HG02759 (cell line): Measurements from ENCODE around the gene MEPCE.
"Not testable (repeated sequence)": the region's sequence is repeated elsewhere in the genome, so short reads cannot be mapped to it uniquely, and the experiment has no call there.

Experiments used
- ATAC-seq: cut with Tn5 transposase; IDR thresholded peaks from one replicate; pipeline ENCODE4 v1.9.1; 2021; ENCODE audit warnings: mild to moderate bottlenecking, moderate library complexity; ENCODE audit not compliant: unreplicated experiment

The MEPCE gene

DNA sequence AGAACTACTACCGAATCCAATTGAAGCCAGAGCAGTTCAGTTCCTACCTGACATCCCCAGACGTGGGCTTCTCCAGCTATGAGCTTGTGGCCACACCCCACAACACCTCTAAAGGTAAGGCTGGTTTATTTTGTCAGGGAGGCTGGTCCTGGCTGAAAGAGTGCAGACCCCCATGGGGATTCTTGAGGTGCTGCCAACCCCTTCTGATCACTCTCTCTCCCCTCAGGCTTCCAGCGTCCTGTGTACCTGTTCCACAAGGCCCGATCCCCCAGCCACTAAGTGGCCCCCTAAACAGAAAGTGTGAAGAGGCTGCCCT, 3.6 kb downstream of the MEPCE start:
- no peak for ATAC-seq

DNA sequence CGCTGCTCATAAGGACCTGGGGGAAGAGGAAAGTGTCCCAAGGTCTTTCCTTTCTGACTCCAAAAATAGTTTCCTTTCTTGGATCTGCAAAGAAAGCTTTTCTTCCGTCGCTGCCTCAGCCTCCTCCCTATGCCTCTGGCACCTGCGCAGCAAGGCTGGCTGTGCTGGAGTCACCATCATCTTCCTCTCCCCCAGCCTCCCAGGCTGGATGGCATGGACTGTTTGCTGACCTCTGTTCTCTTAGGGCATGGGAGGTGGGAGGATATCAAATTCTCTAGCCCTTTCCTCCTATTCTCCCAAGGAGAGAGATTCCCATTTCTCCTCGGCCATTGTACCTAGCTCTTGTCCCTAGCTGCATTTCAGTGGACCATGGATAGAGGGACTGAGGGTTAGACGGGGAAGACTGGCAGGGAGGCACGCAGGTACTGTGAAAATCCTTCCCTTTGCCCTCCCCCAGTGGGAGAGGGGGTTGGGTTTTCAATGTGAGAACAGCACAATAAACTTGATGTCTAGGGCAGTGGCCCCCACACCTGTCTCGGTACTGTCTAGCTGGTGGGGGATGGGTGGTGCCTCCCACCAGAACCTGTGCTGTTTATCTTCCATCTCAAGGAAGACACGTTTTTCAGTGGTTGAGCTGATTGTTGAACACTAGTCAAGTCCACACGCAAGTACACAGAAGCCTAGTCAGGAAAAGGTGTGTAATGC, 4.1 kb downstream of the MEPCE start:
- ATAC-seq = no peak

DNA sequence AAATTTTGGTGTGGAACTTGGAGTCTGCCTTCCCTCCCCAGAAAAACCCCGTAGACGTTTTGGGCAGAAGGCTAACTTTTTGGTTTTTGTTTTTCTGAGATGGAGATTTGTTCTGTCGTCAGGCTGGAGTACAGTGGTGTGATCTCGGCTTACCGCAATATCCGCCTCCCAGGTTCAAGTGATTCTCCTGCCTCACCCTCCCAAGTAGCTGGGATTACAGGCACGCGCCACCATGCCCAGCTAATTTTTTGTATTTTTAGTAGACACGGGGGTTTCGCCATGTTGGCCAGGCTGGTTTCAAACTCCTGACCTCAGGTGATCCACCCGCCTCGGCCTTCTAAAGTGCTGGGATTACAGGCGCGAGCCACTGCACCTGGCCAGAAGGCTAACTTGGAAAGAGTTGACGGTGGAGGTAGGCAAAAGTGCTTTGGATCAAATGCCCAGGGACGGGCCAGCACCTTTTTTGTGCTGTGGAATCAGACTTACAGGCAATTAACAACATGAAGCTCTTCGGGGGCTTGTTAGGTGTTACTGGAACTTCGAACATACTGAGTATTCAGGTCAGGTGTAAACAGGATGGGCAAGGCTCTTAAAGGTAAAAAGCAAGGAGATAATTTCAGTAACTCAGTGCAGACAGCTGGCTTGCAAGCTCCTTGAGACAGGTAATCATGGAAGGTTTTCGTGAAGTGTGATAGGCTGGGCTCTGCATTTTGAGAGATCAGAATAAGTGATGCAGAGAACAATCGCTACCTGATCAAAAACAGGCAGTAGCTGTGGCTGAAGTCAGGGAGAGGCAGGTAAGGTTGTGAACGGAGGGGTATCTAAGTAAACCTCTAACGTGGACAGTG, 4.9 kb downstream of the MEPCE start:
- no peak for ATAC-seq

DNA sequence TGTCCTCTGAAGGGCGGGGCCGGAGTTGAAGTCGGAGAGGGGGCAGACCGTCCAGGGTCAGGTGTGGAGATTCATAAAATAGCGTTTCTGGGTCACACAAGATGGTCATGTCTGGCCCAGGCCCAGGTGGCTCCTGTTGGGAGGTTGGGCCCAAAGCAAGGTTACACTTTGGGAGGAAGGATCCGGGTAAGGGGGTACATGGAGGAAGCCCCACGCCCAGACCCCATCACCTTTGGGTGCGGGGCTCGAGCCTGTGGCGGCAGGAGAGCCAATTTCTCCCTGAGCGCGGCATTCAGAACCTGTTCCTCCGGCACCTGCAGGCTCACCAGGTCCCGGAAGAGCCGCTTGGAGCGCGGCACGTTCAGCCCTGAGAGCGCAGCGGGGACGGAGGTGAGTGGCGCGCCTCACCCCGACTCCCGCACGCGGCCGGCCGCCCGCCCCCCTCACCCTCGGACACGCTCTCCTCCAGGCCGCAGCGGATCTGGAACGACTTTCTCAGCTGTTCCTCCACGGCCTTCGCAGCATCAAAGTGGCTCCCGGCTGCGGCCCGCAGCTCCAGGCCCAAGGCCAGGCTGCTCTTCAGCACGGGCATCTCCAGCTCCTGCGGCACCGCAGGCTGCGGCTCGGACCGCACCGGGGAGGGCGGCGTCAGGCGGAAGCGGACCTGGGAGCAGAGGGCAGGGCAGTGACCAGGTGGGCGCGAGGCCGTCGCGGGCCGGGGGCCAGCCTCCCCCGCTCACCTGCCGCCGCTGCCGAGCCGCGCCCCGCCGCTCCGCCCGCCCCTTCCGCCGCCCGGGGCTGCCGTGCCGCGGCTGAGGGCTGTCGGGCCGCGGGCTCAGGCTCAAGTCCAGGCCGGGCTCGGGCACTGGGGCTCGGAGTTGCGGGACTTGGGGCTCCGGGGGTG, 6.0 kb downstream of the MEPCE start:
- peak; percentile 32 for ATAC-seq

DNA sequence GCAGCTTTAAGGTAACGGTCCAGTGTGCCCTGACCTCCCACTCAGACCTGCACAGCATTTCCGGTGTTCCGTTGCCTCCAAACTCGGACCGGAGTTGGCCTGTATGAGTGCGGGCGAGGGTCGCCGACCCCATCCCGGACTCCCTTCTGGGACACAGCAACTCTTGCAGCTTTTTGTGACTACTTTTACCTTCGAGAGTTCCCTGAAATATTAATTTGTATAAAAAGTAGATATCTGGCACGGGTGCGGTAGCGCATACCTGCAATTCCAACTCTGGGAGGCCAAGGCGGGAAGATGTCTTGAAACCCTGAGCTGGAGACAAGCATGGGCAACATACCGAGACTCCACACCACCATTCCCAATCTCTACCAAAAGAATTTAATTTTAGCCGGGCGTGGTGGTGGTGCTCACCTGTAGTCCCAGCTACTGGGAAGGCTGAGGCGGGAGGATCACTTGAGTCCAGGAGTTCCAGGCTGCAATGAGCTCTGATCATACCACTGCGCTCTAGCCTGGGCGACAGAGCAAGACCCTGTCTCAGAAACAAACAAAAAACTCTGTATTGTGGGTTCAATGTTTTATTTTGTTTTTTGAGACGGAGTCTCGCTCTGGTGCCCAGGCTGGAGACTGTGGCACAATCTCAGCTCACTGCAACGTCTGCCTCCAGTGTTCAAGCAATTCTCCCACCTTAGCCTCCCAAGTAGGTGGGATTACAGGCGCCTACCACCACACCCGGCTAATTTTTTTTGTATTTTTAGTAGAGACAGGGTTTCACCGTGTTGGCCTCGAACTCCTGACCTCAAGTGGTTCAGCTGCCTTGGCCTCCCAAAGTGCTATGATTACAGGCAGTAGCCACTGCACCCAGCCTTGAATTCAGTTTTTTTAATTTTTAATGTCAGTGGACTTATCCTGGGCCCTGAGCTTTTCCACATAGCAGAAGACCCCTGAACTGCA, 7.8 kb downstream of the MEPCE start:
- no peak for ATAC-seq

DNA sequence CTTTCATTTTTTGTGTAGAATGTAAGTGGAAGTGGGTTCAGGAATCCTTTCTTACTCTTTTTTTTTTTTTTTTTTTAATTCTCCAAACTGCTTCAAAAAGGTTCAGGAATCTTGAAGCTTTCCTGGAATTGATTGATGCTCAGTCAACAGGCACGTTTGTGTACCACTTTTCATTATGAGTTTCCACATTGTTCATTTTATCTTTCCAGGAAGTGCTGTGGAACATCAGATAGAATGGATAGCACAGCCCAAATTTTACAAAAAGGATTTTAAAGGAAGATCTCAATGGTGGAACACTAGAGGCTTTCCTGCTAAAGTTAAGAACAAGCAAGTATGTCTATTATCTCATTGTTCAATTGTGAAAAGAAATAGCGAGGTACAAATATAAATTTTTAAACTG, 8.5 kb downstream of the MEPCE start:
- ATAC-seq = no peak

DNA sequence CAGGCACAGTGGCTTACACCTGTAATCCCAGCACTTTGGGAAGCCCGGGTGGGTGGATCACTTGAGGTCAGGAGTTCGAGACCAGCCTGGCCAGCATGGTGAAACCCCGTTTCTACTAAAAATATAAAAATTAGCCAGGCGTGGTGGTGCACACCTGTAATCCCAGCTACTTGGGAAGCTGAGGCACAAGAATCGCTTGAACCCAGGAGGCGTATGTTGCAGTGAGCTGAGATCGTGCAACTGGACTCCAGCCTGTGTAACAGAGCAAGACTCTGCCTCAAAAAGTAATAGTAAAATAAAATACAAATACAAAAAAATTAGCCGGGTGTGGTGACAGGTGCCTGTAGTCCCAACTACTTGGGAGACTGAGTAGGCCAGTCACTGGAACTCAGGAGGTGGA, 9.1 kb downstream of the MEPCE start:
- ATAC-seq = not testable (repeated sequence)

DNA sequence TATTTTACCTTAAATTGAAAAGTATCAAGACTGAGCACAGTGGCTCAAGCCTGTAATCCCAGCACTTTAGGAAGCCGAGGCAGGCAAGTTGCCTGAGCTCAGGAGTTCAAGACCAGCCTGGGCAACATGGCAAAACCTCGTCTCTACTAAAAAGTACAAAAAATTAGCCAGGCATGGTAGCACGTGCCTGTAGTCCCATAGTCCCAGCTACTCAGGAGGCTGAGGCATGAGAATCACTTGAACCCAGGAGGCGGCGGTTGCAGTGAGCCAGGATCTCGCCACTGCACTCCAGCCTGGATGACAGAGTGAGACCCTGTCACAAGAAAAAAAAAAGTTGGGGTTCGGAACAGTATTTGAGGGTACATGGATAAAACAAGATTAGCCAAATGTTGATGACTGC, 9.6 kb downstream of the MEPCE start:
- ATAC-seq = not testable (repeated sequence)

DNA sequence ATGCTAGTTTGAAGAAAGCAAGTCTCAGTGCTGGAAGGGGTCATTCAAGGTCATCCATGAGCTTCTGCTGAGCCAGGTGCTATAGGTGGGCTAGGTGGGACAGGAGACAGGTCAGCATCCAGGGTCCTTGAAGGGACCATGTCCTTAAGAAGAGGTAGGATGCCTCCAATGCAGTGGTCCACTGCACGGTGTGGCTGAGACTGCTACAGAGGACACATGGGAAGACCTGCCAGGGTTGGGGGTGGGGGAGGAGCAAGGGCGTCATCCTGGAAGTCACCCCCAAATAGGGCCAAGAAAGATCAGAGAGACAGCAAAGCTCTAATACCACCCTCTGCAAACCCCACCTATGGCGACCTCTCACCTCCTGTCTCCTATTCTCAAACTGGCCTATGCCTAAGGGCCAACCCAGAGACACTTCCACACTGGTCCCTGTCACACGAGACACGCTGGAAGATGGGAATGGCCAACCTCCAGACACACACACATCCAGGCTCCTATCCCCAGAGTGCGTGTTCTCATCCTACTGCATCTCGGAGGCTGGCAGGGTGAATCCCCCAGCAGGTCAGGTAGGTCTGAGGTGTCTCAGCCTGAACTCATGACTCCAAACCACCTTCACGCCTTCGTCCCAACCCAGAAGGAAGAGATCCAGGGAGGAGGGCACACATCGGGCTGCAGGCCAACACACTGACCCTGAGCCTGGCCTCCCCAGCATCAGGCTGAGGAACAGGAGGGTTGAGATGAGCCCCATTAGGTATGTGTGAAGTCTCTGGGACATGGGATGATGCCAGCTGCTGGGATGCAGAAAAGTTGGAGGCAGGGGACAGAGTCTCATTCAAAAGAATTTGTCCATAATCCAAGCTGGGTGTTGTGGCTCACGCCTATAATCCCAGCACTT, 12.3 kb downstream of the MEPCE start:
- no peak for ATAC-seq

DNA sequence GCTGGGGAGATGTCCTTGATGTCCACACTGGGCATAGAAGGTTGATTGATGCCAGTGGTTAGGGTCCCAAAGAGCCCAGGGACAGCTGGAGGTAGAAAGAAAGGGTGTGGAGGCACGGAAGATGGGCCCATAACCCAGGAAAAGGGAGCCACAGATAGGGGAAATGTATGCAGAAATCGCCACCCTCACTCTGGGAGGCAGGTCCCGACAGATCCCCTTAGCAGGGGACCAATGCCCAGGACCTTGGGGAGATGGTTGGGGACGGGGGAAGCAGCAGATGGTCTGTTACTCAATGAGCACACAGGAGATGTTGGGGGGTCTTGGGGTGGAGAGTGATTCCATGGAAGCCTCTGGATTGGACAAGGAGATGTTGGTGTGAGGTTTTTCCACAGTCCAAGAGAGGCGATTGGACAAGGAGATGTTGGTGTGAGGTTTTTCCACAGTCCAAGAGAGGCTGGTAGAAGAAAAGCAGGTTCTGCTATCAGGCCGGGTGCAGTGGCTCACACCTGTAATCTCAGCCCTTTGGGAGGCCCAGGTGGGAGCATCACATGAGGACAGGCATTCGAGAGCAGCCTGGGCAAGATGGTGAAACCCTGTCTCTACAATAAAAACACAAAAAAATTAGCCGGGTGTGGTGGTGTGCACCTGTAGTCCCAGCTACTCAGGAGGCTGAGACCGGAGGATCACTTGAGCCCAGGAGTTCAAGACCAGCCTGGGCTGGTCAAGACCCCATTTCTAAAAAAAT, 13.6 kb downstream of the MEPCE start:
- no peak for ATAC-seq

DNA sequence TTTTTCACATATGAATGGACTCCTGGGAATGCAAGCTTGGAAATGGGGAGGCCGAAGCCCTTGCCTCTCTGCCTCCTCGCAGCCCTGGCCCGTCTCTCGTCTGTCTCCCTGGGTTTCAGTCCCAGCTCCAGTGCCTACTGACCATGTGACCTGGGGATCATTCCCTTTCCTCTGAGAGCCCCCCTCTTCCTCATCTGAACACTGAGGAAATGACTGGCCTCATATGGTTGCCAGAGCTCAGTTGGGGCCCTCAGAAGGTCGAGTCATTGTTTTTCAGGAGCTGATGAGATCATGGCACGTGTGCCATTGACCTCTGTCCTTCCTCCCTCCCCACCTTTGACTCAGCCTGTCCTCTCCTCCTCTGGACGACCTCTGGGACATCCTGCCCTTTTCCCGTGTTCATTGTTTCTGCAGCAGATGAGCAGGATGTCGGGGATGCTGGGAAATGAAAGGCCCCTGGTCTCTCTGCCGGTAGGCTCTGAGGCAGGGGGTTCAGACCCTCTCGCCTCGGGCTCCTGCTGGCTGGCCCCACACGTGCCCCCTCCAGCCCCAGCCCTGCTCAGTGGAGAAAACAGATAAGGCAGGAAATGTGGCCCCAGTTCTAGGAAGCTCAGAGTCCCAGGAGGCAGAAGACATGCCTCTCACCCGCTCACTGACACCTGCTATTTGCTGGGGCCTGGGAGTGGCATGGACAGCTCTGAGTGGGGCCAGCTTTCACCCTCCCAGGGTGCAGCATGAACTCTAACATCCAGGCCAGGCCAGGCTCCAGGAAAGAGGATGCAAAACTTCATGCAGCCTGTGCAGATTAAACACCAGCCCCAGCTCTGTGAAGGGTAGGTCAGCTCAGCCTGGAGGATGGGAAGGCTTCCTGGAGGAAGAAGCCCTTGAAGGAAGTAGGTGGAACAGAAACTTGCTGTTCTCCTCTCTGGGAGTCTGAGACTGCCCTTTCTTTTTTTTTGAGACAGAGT, 15.0 kb downstream of the MEPCE start:
- ATAC-seq = no peak

DNA sequence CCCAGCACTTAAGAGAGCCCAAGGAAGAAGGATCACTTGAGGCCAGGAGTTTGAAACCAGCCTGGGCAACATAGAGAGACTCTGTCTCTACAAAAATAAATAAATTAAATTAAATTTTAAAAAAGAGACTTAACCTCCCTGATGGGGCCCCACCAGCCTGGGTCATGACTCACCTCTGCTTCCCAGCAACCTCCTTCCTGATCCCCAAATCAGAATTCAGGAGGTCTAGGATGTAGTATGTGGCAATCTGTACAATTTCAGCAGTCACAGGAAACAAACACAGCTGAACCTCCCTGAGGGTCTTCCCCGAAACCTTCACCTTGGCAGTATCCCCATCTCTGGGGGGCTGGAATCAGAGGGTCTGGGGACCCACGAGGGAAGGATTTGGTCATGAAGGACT, 16.4 kb downstream of the MEPCE start:
- no peak for ATAC-seq

DNA sequence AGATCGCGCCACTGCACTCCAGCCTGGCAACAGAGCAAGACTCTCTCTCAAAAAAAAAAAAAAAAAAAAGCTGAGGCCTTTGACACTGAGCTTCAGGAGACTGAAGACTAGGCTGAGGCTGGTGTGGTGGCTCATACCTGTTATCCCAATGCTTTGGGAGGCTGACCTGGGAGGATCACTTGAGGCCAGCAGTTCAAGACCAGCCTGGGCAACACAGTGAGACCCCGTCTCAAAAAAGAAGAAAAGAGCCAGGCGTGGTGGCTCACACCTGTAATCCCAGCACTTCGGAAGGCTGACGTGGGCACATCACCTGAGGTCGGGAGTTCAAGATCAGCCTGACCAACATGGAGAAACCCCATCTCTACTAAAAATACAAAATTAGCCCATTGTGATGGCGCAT, 17.7 kb downstream of the MEPCE start:
- not testable (repeated sequence) for ATAC-seq

DNA sequence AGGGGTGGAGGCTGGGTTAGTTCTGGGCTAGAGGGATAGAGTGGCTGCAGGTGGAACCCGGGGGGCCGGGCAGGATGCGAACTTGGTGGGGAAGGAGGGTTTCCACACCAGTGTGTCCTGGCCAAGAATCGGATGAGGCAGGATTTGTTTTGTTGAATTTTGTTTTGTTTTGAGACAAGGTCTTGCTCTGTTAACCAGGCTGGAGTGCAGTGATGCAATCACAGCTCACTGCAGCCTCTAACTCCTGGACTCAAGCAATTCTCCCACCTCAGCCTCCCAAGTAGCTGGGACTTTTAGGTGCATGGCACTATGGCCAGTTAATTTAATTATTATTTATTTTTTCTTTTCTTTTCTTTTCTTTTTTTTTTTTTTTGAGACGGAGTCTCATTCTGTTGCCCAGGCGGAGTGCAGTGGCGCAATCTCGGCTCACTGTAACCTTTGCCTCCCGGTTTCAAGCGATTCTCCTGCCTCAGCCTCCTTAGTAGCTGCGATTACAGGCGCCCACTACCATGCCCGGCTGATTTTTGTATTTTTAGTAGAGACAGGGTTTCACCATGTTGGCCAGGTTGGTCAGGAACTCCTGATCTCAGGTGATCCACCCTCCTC, 19.7 kb downstream of the MEPCE start:
- no peak for ATAC-seq

DNA sequence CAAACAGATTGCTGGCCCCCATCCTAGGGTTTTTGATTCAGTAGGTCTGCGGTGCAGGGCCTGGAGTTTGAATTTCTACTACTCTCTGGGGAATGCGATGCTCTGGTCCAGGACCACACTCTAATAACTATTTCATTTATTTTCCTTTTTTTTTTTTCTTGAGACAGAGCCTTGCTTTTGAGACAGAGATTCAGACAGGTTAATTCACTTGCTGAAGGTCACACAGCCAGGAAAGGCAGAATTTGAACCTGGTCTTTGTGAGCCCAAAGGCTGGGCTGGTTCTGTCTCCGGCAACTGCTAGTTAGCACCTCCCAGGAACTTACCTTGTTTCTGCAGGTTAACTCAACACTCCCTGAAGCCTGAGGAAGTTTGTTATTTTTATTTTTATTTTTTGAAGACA, 22.9 kb downstream of the MEPCE start:
- ATAC-seq = no peak

DNA sequence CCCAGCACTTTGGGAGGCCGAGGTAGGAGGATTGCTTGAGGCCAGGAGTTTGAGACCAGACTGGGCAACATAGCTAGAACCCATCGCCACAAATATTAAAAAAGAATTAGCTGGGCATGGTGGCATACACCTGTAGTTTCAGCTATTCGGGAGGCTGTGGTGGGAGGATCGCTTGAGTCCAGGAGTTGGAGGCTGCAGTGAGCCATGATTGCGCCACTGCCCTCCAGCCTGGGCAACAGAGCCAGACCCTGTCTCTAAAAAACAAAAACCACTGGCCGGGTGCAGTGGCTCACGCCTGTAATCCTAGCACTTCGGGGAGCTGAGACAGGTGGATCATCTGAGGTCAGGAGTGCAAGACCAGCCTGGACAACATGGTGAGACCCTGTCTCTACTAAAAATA, 24.2 kb downstream of the MEPCE start:
- ATAC-seq = not testable (repeated sequence)

DNA sequence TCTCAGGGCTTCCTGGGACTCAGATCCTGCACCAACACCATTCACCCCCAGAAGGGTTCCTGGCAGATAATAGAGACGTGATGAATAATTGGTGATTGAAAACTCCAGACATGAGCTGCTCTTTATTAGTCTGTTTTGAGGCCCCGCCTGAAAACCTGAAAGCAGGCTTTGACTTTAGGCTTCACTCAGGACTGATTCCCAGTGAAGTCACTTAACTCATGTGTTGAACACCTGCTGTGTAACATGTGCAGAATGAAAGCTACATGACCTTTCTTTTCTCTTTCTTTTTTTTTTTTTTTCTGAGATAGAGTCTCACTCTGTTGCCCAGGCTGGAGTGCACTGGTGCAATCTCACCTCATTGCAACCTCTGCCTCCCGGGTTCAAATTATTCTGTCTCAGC, 25.6 kb downstream of the MEPCE start:
- no peak for ATAC-seq
